ENCODE measurements around the gene B3GALT5. TPM values are rescaled to one million over a fixed set of nuclear protein-coding genes. Genes with fewer than 3 reads are reported as not detected.

Gene B3GALT5
- total RNA-seq, 1 experiment from 2014 or later: 1.5 TPM

- ChIA-PET CTCF (no interaction called here), POLR2A (ENCODE audit: unreplicated experiment) (no interaction called here)
- Histone ChIP-seq H3K4me3 (ENCODE audit: low read length) (no peak overlapping the region), H3K4me2 (ENCODE audit: low read length) (no peak overlapping the region), H3K9me3 (ENCODE audit: low read length) (no peaks in the 10 kb centered on the region), H3K9me2 (replicated peaks; ENCODE audit: low read length) (no peaks in the 10 kb centered on the region), H3K36me3 (ENCODE audit: low read depth, low read length) (no peaks in the 10 kb centered on the region), H3K9ac (ENCODE audit: low read length) (no peak overlapping the region), H3K4me1 (ENCODE audit: insufficient read depth, low read length) (peaks cover 19% of the 10 kb centered on the region), H2AFZ (ENCODE audit: low read length) (no peak overlapping the region), H4K20me1 (ENCODE audit: low read length) (no peaks in the 10 kb centered on the region), H3F3A (ENCODE audit: low read length, unreplicated experiment) (no peaks in the 10 kb centered on the region), H3K27ac (ENCODE audit: low read length) (no peak overlapping the region), H3K27me3 (ENCODE audit: low read length) (no peaks in the 10 kb centered on the region), H3K79me2 (ENCODE audit: low read length) (no peaks in the 10 kb centered on the region)
- ATAC-seq (no peak), DNase-seq (no peak)
- intact Hi-C loops (cut with micrococcal nuclease): no loop called here
- no TSS peak for BruUV-seq (replicated peaks)
- TF ChIP-seq EZH2phosphoT487 (IDR thresholded peaks at IDR 0.05; ENCODE audit: borderline replicate concordance, low read length): no peak
- TF ChIP-seq EZH2 (IDR thresholded peaks at IDR 0.05; ENCODE audit: low read length, unreplicated experiment): no peak
These were observed 29.2 kb downstream of the B3GALT5 start for GRCh38 chr21:39641827-39642450.

- BruUV-seq (replicated peaks): no TSS peak
These were observed 31.4 kb downstream of the B3GALT5 start for GRCh38 chr21:39644062-39644560.

DNA sequence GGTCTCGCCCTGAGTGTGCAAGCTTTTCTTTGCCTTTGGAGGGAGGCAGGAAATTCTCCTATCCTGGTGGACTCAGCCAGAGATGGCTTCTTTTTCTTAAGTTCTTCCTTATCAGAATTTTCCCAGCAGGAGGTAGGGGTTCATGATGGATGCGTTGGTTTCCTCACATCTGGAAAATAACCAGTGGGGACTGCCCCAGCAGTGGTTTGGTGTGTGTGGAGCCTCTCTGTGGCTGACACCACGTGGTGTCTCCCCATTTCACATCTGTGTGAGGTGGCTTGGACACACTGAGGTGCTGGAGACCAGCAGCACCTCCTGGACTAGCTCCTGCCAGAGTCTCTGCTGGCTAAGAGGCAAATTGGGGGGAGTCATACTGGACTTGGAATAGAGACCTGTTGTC lies 32.6 kb downstream of the B3GALT5 start:
- no peaks in the 10 kb centered on the region for H3K9me2 ChIP-seq (replicated peaks; ENCODE audit: low read length)
- POLR2A ChIA-PET (ENCODE audit: unreplicated experiment): no interaction called here
- BruUV-seq (replicated peaks): no TSS peak
- TF ChIP-seq EZH2 (IDR thresholded peaks at IDR 0.05; ENCODE audit: low read length, unreplicated experiment) (no peak), EZH2phosphoT487 (IDR thresholded peaks at IDR 0.05; ENCODE audit: borderline replicate concordance, low read length) (no peak)
- TF ChIP-seq, protein P1, sequence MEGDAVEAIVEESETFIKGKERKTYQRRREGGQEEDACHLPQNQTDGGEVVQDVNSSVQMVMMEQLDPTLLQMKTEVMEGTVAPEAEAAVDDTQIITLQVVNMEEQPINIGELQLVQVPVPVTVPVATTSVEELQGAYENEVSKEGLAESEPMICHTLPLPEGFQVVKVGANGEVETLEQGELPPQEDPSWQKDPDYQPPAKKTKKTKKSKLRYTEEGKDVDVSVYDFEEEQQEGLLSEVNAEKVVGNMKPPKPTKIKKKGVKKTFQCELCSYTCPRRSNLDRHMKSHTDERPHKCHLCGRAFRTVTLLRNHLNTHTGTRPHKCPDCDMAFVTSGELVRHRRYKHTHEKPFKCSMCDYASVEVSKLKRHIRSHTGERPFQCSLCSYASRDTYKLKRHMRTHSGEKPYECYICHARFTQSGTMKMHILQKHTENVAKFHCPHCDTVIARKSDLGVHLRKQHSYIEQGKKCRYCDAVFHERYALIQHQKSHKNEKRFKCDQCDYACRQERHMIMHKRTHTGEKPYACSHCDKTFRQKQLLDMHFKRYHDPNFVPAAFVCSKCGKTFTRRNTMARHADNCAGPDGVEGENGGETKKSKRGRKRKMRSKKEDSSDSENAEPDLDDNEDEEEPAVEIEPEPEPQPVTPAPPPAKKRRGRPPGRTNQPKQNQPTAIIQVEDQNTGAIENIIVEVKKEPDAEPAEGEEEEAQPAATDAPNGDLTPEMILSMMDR (conservative IDR thresholded peaks at IDR 0.05; ENCODE audit: low read depth, low read length): no peak
- ATAC-seq (no peak), DNase-seq (no peak)
- H4K20me1 ChIP-seq (ENCODE audit: low read length): no peaks in the 10 kb centered on the region
- CTCF ChIA-PET: no interaction called here
- H2AFZ ChIP-seq (ENCODE audit: low read length): no peak overlapping the region
- no peaks in the 10 kb centered on the region for H3K27me3 ChIP-seq (ENCODE audit: low read length)
- no peaks in the 10 kb centered on the region for H3F3A ChIP-seq (ENCODE audit: low read length, unreplicated experiment)
- H3K9ac ChIP-seq (ENCODE audit: low read length): no peak overlapping the region
- no peaks in the 10 kb centered on the region for H3K36me3 ChIP-seq (ENCODE audit: low read depth, low read length)
- intact Hi-C loops (cut with micrococcal nuclease): no loop called here
- H3K79me2 ChIP-seq (ENCODE audit: low read length): no peaks in the 10 kb centered on the region
- H3K9me3 ChIP-seq (ENCODE audit: low read length): no peaks in the 10 kb centered on the region
- H3K4me3 ChIP-seq (ENCODE audit: low read length): no peak overlapping the region
- H3K4me2 ChIP-seq (ENCODE audit: low read length): no peak overlapping the region
- no peak overlapping the region for H3K27ac ChIP-seq (ENCODE audit: low read length)
- H3K4me1 ChIP-seq (ENCODE audit: insufficient read depth, low read length): peaks cover 13% of the 10 kb centered on the region

More at GRCh38 chr21:39644062-39644560, 31.4 kb downstream of the B3GALT5 start:
- Histone ChIP-seq H3K79me2 (ENCODE audit: low read length) (no peaks in the 10 kb centered on the region), H3K9me3 (ENCODE audit: low read length) (no peaks in the 10 kb centered on the region), H3K4me2 (ENCODE audit: low read length) (no peak overlapping the region), H3F3A (ENCODE audit: low read length, unreplicated experiment) (no peaks in the 10 kb centered on the region), H4K20me1 (ENCODE audit: low read length) (no peaks in the 10 kb centered on the region), H3K4me1 (ENCODE audit: insufficient read depth, low read length) (peaks cover 13% of the 10 kb centered on the region), H3K9ac (ENCODE audit: low read length) (no peak overlapping the region), H3K9me2 (replicated peaks; ENCODE audit: low read length) (no peaks in the 10 kb centered on the region), H3K27ac (ENCODE audit: low read length) (no peak overlapping the region), H3K27me3 (ENCODE audit: low read length) (no peaks in the 10 kb centered on the region), H3K4me3 (ENCODE audit: low read length) (no peak overlapping the region), H2AFZ (ENCODE audit: low read length) (no peak overlapping the region), H3K36me3 (ENCODE audit: low read depth, low read length) (no peaks in the 10 kb centered on the region)
- no peak for DNase-seq
- ChIA-PET CTCF (no interaction called here), POLR2A (ENCODE audit: unreplicated experiment) (interaction anchor here (0.6 kb wide), 1 partner anchor 28 kb away, joined by 4 read pairs; no protein-coding TSS in a partner anchor)
- intact Hi-C loops (cut with micrococcal nuclease): no loop called here
- ATAC-seq: no peak
- TF ChIP-seq EZH2phosphoT487 (IDR thresholded peaks at IDR 0.05; ENCODE audit: borderline replicate concordance, low read length) (no peak), EZH2 (IDR thresholded peaks at IDR 0.05; ENCODE audit: low read length, unreplicated experiment) (no peak)
- TF ChIP-seq, protein P1 (conservative IDR thresholded peaks at IDR 0.05; ENCODE audit: low read depth, low read length): no peak

Measured in PC-3 (cell line).